Measurements from ENCODE around the gene BCAS1. TPM values are rescaled to one million over a fixed set of nuclear protein-coding genes. Genes with fewer than 3 reads are reported as not detected.

BCAS1 gene
- total RNA-seq, 5 donors from 2014 or later (not counting 1 experiment from before 2014, with no cell fraction given): 0.26 to 0.76 (median 0.51) TPM; not detected in 1

DNA sequence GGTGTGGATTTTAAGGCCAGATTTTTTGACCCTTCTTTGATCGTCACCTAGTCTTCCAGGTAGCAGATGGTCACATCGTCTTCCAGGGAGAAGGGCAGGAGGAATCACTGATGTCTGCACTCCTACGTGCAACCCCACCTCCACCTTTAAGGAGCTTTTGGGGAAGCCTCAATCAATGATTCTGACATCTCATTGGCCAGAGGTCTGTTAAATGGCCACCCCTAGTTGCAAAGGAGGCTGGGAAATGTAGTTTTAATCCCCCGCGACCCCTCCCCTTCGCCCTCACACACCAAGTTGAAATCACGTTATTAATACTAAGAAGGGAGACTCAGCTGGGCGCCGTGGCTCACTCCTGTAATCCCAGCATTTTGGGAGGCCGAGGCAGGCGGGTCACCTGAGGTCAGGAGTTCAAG lies 151.4 kb downstream of the BCAS1 start:
- Histone ChIP-seq H3K9me3 (no peaks in the 10 kb centered on the region), H3K27me3 (replicated peaks in 1 of 2; ENCODE audit: control insufficient read depth in 2 of 2, extremely low read depth in 1 of 2, insufficient read depth in 2 of 2, low read length in 1 of 2) (no peaks in the 10 kb centered on the region), H3K4me1 (ENCODE audit: control insufficient read depth in 1 of 2, extremely low read depth in 1 of 2, insufficient read depth in 2 of 2, low read length in 2 of 2) (peaks cover 7 to 20% of the 10 kb centered on the region in 2 experiments), H3K36me3 (ENCODE audit: control insufficient read depth in 2 of 2, extremely low read depth in 1 of 2, insufficient read depth in 1 of 2, low read length in 1 of 2) (no peaks in the 10 kb centered on the region), H3K27ac (ENCODE audit: low read length) (no peak overlapping the region), H3K4me3 (ENCODE audit: control insufficient read depth in 1 of 2, extremely low read depth in 1 of 2, low read length in 1 of 2) (no peak overlapping the region)
- ChIA-PET CTCF (interaction anchor here (0.5 to 4.6 kb wide), 5 partner anchors 34 to 340 kb away, joined by 3 to 34 read pairs (median 3); no protein-coding TSS in a partner anchor), POLR2A (no interaction called here)
- H3K9me3 Mint-ChIP-seq: no peaks in the 10 kb centered on the region
- peaks cover 21 to 30% (median 21%) of the 10 kb centered on the region in 3 donors for H3K4me1 Mint-ChIP-seq
- H3K4me3 Mint-ChIP-seq: no peak overlapping the region
- WGBS (ENCODE audit: insufficient coverage): no CpG with 5 or more reads among the region's 11 CpGs
- H3K27me3 Mint-ChIP-seq: no peaks in the 10 kb centered on the region
- ATAC-seq (replicated peaks in 1 of 4): no peak
- no peak overlapping the region for H3K27ac Mint-ChIP-seq
- peak in 1 of 35 experiments; percentile 1 for DNase-seq
- H3K36me3 Mint-ChIP-seq: no peaks in the 10 kb centered on the region

DNA sequence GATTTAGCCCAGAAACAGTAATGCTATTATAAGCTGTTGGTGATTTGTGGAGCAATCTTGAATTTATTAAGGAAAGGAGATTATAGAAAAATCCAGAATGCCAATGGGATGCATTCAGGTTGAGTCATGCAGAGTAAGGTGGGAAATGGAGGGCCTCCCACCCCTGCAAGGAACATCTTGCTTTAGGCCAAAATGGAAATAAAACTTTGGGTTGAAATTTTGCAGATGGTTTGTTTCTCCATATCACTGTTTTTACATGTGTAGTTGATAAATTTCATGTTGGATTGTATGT lies 152.4 kb downstream of the BCAS1 start:
- ChIA-PET CTCF (interaction anchor here (0.5 to 4.6 kb wide), 8 partner anchors 10 to 342 kb away, joined by 3 to 34 read pairs (median 3); no protein-coding TSS in a partner anchor), POLR2A (interaction anchor here (0.7 to 0.8 kb wide), 2 partner anchors 17 to 155 kb away, joined by 4 to 5 read pairs; no protein-coding TSS in a partner anchor)
- Histone ChIP-seq H3K36me3 (ENCODE audit: control insufficient read depth in 2 of 2, extremely low read depth in 1 of 2, insufficient read depth in 1 of 2, low read length in 1 of 2) (no peaks in the 10 kb centered on the region), H3K27ac (ENCODE audit: low read length) (no peak overlapping the region), H3K27me3 (replicated peaks in 1 of 2; ENCODE audit: control insufficient read depth in 2 of 2, extremely low read depth in 1 of 2, insufficient read depth in 2 of 2, low read length in 1 of 2) (no peaks in the 10 kb centered on the region), H3K9me3 (no peaks in the 10 kb centered on the region), H3K4me3 (ENCODE audit: control insufficient read depth in 1 of 2, extremely low read depth in 1 of 2, low read length in 1 of 2) (no peak overlapping the region), H3K4me1 (ENCODE audit: control insufficient read depth in 1 of 2, extremely low read depth in 1 of 2, insufficient read depth in 2 of 2, low read length in 2 of 2) (peaks cover 7 to 20% of the 10 kb centered on the region in 2 experiments)
- Mint-ChIP-seq H3K4me3 (no peak overlapping the region), H3K9me3 (no peaks in the 10 kb centered on the region), H3K27me3 (no peaks in the 10 kb centered on the region), H3K27ac (no peak overlapping the region), H3K36me3 (no peaks in the 10 kb centered on the region), H3K4me1 (peaks cover 23 to 37% (median 23%) of the 10 kb centered on the region in 3 donors)
- ATAC-seq (replicated peaks in 1 of 4) (no peak), DNase-seq (no peak)

DNA sequence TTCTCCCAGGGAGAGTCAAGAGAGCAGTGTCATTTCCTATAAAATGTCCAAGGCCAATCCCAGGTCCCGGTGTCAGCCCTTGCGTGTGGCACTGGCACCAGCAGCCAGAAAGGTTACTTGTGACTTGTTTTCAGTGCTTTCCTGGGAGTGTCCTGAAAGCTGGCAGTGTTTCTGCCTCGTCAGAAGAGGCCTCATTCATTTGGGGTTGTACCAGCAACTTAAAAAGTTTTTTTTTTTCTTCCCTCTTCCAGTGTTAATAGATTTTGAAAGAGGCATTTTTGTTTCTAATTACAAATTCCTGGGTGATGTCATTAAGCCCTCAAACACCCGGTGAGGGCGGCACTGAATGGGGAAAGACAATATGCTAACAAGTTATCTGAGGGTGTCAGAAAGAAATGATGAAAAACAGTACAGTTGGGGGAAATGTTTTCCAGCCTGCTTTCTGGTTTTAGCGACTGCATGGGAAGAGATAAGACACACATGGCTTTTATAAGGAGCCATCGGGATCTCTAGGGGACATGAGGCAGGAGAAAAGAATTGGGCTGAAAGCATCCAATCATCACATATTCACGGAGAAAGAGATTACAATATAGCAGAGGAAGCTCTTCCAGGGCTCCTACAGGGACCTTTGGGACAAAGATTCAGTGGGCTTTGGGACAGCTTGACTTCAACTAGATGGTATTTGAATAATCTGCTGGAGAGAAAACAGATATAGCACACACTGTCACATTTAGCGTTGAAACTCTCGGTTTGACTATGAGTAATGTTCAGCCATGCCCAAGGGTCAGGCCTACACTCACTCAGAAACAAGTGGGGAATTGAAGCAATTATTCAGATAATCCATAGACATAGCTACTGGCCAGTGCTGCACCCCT lies 153.0 kb downstream of the BCAS1 start:
- H3K9me3 ChIP-seq: no peaks in the 10 kb centered on the region
- DNase-seq: no peak
- Mint-ChIP-seq H3K36me3 (no peaks in the 10 kb centered on the region), H3K9me3 (no peaks in the 10 kb centered on the region), H3K4me3 (no peak overlapping the region), H3K27me3 (no peaks in the 10 kb centered on the region), H3K27ac (peak overlapping the region in 1 of 2 donors; percentile 34), H3K4me1 (peaks cover 23 to 37% (median 23%) of the 10 kb centered on the region in 3 donors)
- no peak overlapping the region for H3K4me3 ChIP-seq (ENCODE audit: control insufficient read depth in 1 of 2, extremely low read depth in 1 of 2, low read length in 1 of 2)
- WGBS (ENCODE audit: insufficient coverage): 78% methylated on average over 5 of the region's 10 CpGs
- ATAC-seq (replicated peaks in 1 of 4): no peak
- POLR2A ChIA-PET: interaction anchor here in 1 of 2 donors (0.8 kb wide), 1 partner anchor 18 kb away, joined by 4 read pairs; no protein-coding TSS in a partner anchor
- no peaks in the 10 kb centered on the region for H3K36me3 ChIP-seq (ENCODE audit: control insufficient read depth in 2 of 2, extremely low read depth in 1 of 2, insufficient read depth in 1 of 2, low read length in 1 of 2)
- H3K4me1 ChIP-seq (ENCODE audit: control insufficient read depth in 1 of 2, extremely low read depth in 1 of 2, insufficient read depth in 2 of 2, low read length in 2 of 2): peaks cover 7 to 20% of the 10 kb centered on the region in 2 experiments
- CTCF ChIA-PET: interaction anchor here (0.5 to 4.6 kb wide), 12 partner anchors 10 to 341 kb away, joined by 3 to 34 read pairs (median 4); no protein-coding TSS in a partner anchor
- H3K27ac ChIP-seq (ENCODE audit: low read length): no peak overlapping the region
- no peaks in the 10 kb centered on the region for H3K27me3 ChIP-seq (replicated peaks in 1 of 2; ENCODE audit: control insufficient read depth in 2 of 2, extremely low read depth in 1 of 2, insufficient read depth in 2 of 2, low read length in 1 of 2)

DNA sequence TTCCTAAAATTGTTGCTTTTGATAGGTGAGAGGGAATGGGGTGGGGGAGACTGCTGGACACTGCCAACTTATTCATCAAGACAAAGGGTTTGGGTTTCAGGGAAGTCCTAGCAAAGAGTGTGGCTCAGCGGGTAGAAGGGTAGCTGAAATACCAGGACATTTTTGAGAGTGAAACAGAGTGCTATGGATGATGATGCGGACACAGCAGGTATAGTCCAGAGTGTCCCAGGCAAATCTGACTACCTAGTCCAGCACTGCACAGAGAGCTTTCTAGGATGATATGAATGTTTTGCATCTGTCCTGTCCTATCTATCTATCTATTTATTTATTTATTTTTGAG lies 154.3 kb downstream of the BCAS1 start:
- peaks cover 7 to 20% of the 10 kb centered on the region in 2 experiments for H3K4me1 ChIP-seq (ENCODE audit: control insufficient read depth in 1 of 2, extremely low read depth in 1 of 2, insufficient read depth in 2 of 2, low read length in 2 of 2)
- Mint-ChIP-seq H3K27me3 (no peaks in the 10 kb centered on the region), H3K4me1 (peaks cover 23 to 37% (median 23%) of the 10 kb centered on the region in 3 donors), H3K9me3 (no peaks in the 10 kb centered on the region), H3K4me3 (peak overlapping the region; percentile 88 to 91 (median 90)), H3K36me3 (no peaks in the 10 kb centered on the region), H3K27ac (peak overlapping the region; percentile 88 to 95)
- no CpG with 5 or more reads among the region's 2 CpGs for WGBS (ENCODE audit: insufficient coverage)
- peak overlapping the region; percentile 62 for H3K27ac ChIP-seq (ENCODE audit: low read length)
- H3K4me3 ChIP-seq (ENCODE audit: control insufficient read depth in 1 of 2, extremely low read depth in 1 of 2, low read length in 1 of 2): peak overlapping the region in 1 of 2 donors; percentile 62
- no peaks in the 10 kb centered on the region for H3K36me3 ChIP-seq (ENCODE audit: control insufficient read depth in 2 of 2, extremely low read depth in 1 of 2, insufficient read depth in 1 of 2, low read length in 1 of 2)
- no peak for DNase-seq
- POLR2A ChIA-PET: interaction anchor here in 1 of 2 donors (0.7 kb wide), 1 partner anchor 953 kb away, joined by 5 read pairs; no protein-coding TSS in a partner anchor
- H3K9me3 ChIP-seq: no peaks in the 10 kb centered on the region
- CTCF ChIA-PET: interaction anchor here (0.6 to 4.6 kb wide), 25 partner anchors 10 to 368 kb away, joined by 3 to 34 read pairs (median 4); no protein-coding TSS in a partner anchor
- no peaks in the 10 kb centered on the region for H3K27me3 ChIP-seq (replicated peaks in 1 of 2; ENCODE audit: control insufficient read depth in 2 of 2, extremely low read depth in 1 of 2, insufficient read depth in 2 of 2, low read length in 1 of 2)
- ATAC-seq (replicated peaks in 1 of 4): peak in 2 of 4 experiments; percentile 8 to 20

DNA sequence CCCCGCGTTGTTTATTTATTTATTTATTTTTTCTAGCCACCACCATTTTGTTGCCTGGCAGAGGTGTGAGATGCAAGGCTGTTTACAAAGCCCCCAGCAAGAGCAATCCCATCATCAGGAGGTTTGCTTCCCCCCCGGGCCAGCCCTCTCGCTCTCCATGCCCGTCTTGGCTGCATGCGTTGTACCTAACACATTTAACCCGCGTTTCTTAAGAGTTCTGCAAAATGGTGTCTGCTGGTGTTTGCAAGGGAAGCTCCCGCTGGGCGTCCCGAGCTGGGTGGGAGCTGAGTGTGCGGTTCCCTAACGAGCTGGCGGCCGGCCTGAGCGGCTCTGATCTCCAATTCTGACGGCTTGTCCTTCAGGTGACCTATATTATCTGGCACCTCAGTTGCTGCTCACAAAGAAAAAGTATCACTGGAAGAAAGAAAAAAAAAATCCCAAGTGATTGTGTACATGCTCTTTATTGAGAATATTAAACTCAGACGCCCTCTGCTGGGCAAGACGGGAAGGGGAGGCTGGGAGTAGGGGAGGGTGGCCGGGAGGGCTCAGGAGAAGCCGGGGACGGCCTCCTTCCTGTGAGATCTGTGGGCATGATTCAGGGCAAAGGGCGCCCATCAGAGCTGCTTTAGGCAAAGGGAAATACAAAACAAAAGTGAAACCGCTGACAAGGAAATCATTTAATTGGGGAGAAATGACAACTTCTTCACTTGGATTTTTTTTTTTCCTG lies 154.8 kb downstream of the BCAS1 start:
- H3K4me1 Mint-ChIP-seq: peaks cover 23 to 37% (median 23%) of the 10 kb centered on the region in 3 donors
- peak overlapping the region; percentile 88 to 95 for H3K27ac Mint-ChIP-seq
- WGBS (ENCODE audit: insufficient coverage): 0% methylated on average over 12 of the region's 24 CpGs
- no peaks in the 10 kb centered on the region for H3K27me3 ChIP-seq (replicated peaks in 1 of 2; ENCODE audit: control insufficient read depth in 2 of 2, extremely low read depth in 1 of 2, insufficient read depth in 2 of 2, low read length in 1 of 2)
- DNase-seq (peak; percentile 79 to 98 (median 90)), ATAC-seq (replicated peaks in 1 of 4) (peak; percentile 92 to 98 (median 96))
- peaks cover 7 to 20% of the 10 kb centered on the region in 2 experiments for H3K4me1 ChIP-seq (ENCODE audit: control insufficient read depth in 1 of 2, extremely low read depth in 1 of 2, insufficient read depth in 2 of 2, low read length in 2 of 2)
- H3K4me3 Mint-ChIP-seq: peak overlapping the region; percentile 88 to 91 (median 90)
- H3K36me3 ChIP-seq (ENCODE audit: control insufficient read depth in 2 of 2, extremely low read depth in 1 of 2, insufficient read depth in 1 of 2, low read length in 1 of 2): no peaks in the 10 kb centered on the region
- no peaks in the 10 kb centered on the region for H3K27me3 Mint-ChIP-seq
- H3K9me3 ChIP-seq: no peaks in the 10 kb centered on the region
- ChIA-PET CTCF (interaction anchor here (0.6 to 4.6 kb wide), 33 partner anchors 9 to 368 kb away, joined by 3 to 34 read pairs (median 4); no protein-coding TSS in a partner anchor), POLR2A (interaction anchor here in 1 of 2 donors (0.7 kb wide), 1 partner anchor 952 kb away, joined by 5 read pairs; no protein-coding TSS in a partner anchor)
- H3K4me3 ChIP-seq (ENCODE audit: control insufficient read depth in 1 of 2, extremely low read depth in 1 of 2, low read length in 1 of 2): peak overlapping the region; percentile 62 to 67
- H3K36me3 Mint-ChIP-seq: no peaks in the 10 kb centered on the region
- H3K9me3 Mint-ChIP-seq: no peaks in the 10 kb centered on the region
- peak overlapping the region; percentile 62 for H3K27ac ChIP-seq (ENCODE audit: low read length)

Measured in T-cell (primary cell).